GM12801 (cell line): ENCODE measurements around the gene MAEL.

Experiments
- CTCF ChIP-seq: IDR thresholded peaks from one replicate; pipeline ENCODE4 v1.5.1; 2011; ENCODE audit warnings: control low read depth; ENCODE audit not compliant: insufficient read length; ENCODE audit errors: extremely low read depth

Gene MAEL

GRCh38 chr1:166952002-166952746 lies 36.9 kb upstream of the MAEL start:
- TF ChIP-seq CTCF: no peak

GRCh38 chr1:166953491-166953890 lies 35.6 kb upstream of the MAEL start:
- no peak for TF ChIP-seq CTCF

- no peak for TF ChIP-seq CTCF
Measured at GRCh38 chr1:166956057-166956850, 32.8 kb upstream of the MAEL start.

GRCh38 chr1:166956872-166957271 lies 32.2 kb upstream of the MAEL start:
- TF ChIP-seq CTCF: no peak

GRCh38 chr1:166960858-166961474 lies 28.1 kb upstream of the MAEL start:
- no peak for TF ChIP-seq CTCF

- TF ChIP-seq CTCF: no peak
Measured at GRCh38 chr1:166969074-166969677, 19.9 kb upstream of the MAEL start.

GRCh38 chr1:166971252-166971651 lies 17.8 kb upstream of the MAEL start:
- no peak for TF ChIP-seq CTCF
